K562 (cell line): Measurements from ENCODE around the gene LAMB1. TPM values are rescaled to one million over a fixed set of nuclear protein-coding genes. Genes with fewer than 3 reads are reported as not detected.

Experiments used
- ATAC-seq: fragments of 200-7000 bp; cut with Tn5 transposase; 3 replicates; pipeline ENCODE4 v1.9.1; 2020; ENCODE audit warnings: moderate library complexity
- BruUV-seq: library from RNA; stranded (reverse); fragments of 400-500 nt; replicated peaks from 2 replicates; lab custom pipeline; 2021; lab: Mats Ljungman, UMichigan
- CTCF ChIA-PET: fragments of 300-600 bp; formaldehyde crosslinking; extraction: SDS; loops from one replicate; lab custom pipeline; 2021; ENCODE audit warnings: low intra/inter-chr PET ratio; lab: Yijun Ruan, JAX
- POLR2A ChIA-PET: fragments of 300-600, 350-650 bp; sonication (Branson Sonifier 250); formaldehyde crosslinking; extraction: SDS; loops from one replicate; lab custom pipeline; 2021; ENCODE audit warnings: antibody characterized with exemption, inconsistent platforms; lab: Yijun Ruan, JAX
- DNase-seq, 4 experiments: peaks; one replicate each; pipeline versions ENCODE4 v3.0.0 to v3.0.0-alpha.2; 2011 to 2018; ENCODE audit warnings: low spot score in 3 of 4, mixed read lengths in 3 of 4; ENCODE audit errors: extremely low read depth in 1 of 4
- FAIRE-seq: peaks from 2 replicates; lab custom pipeline; 2011; peaks lifted over from hg19 to GRCh38; lab: Jason Lieb, UNC
- H2AFZ ChIP-seq: 2 replicates; pipeline ENCODE4 v1.6.0; 2011; ENCODE audit warnings: low read depth, low read length, control low read depth, inconsistent platforms
- H3K27ac ChIP-seq: fragments of 200-600 bp; 3 replicates; pipeline ENCODE4 v1.8.0; 2011; ENCODE audit warnings: low read depth, mild to moderate bottlenecking, control low read depth, inconsistent platforms, low read length, moderate library complexity, mixed read lengths; ENCODE audit errors: extremely low read depth
- H3K27me3 ChIP-seq, 2 experiments: fragments of 300-600 bp in 1 of 2; 2 replicates in 1 of 2; 3 replicates in 1 of 2; pipeline versions ENCODE4 v1.6.0 to v1.8.0; 2011; ENCODE audit warnings: inconsistent platforms in 2 of 2, low read length in 2 of 2, mild to moderate bottlenecking in 1 of 2, mixed read lengths in 1 of 2, moderate library complexity in 1 of 2; ENCODE audit not compliant: control insufficient read depth in 2 of 2, insufficient read depth in 2 of 2
- H3K36me3 ChIP-seq: fragments of 300-600 bp; 3 replicates; pipeline ENCODE4 v1.8.0; 2011; ENCODE audit warnings: mild to moderate bottlenecking, low read length, inconsistent platforms; ENCODE audit not compliant: control insufficient read depth, insufficient read depth
- H3K4me1 ChIP-seq, 2 experiments: fragments of 200-600 bp in 1 of 2; replicated peaks in 1 of 2; 2 replicates in 1 of 2; 3 replicates in 1 of 2; pipeline versions ENCODE4 v1.5.1 to v1.8.0; 2011; ENCODE audit warnings: inconsistent platforms in 2 of 2, low read length in 2 of 2, mild to moderate bottlenecking in 1 of 2, mixed read lengths in 1 of 2, moderate library complexity in 1 of 2; ENCODE audit not compliant: control insufficient read depth in 2 of 2, insufficient read depth in 2 of 2
- H3K4me2 ChIP-seq: 2 replicates; pipeline ENCODE4 v1.6.1; 2011; ENCODE audit warnings: low read length, control low read depth, inconsistent platforms, mixed read lengths; ENCODE audit not compliant: insufficient read depth
- H3K4me3 ChIP-seq: fragments of 200-600 bp; sonication (generic), shearing (Covaris generic); 2 replicates; pipeline ENCODE4 v1.5.1; 2016; ENCODE audit warnings: control low read depth, inconsistent platforms
- H3K79me2 ChIP-seq: fragments of 200-600 bp; 3 replicates; pipeline ENCODE4 v1.8.0; 2011; ENCODE audit warnings: low read length, inconsistent platforms; ENCODE audit not compliant: control insufficient read depth, insufficient read depth
- H3K9ac ChIP-seq, 2 experiments: 2 replicates each; pipeline versions ENCODE4 v1.6.0 to v1.6.1; 2011; ENCODE audit warnings: low read depth in 2 of 2, low read length in 2 of 2, control low read depth in 1 of 2, inconsistent platforms in 1 of 2, mild to moderate bottlenecking in 1 of 2, mixed read lengths in 1 of 2; ENCODE audit not compliant: insufficient read depth in 1 of 2
- H3K9me1 ChIP-seq: one replicate; pipeline ENCODE4 v1.6.0; 2011; ENCODE audit warnings: inconsistent platforms, mild to moderate bottlenecking, low read length, moderate library complexity; ENCODE audit not compliant: control insufficient read depth, insufficient read depth
- H3K9me3 ChIP-seq: replicated peaks from 2 replicates; pipeline ENCODE4 v1.5.1; 2011; ENCODE audit warnings: low read depth, low read length, inconsistent platforms; ENCODE audit not compliant: control insufficient read depth, insufficient read depth
- H4K20me1 ChIP-seq: replicated peaks from 2 replicates; pipeline ENCODE4 v1.6.1; 2011; ENCODE audit warnings: low read length, inconsistent platforms, mixed read lengths; ENCODE audit not compliant: control insufficient read depth, insufficient read depth
- CEBPB ChIP-seq: fragments of 450-650 bp; IDR thresholded peaks from 2 replicates; pipeline ENCODE4 v1.6.1; 2016; ENCODE audit warnings: missing genetic modification characterization, missing compliant biosample characterization
- CHD1 ChIP-seq: fragments of 200-600 bp; sonication (generic); IDR thresholded peaks from one replicate; pipeline ENCODE4 v1.6.1; 2012; ENCODE audit warnings: mild to moderate bottlenecking, moderate library complexity, low read length, inconsistent platforms
- KDM2B ChIP-seq: fragments of 250-450 bp; sonication (Bioruptor Pico); IDR thresholded peaks from 2 replicates; pipeline ENCODE4 v1.8.0; 2021; ENCODE audit warnings: mild to moderate bottlenecking, moderate library complexity
- NBN ChIP-seq: fragments of 450-650 bp; IDR thresholded peaks from 2 replicates; pipeline ENCODE4 v1.6.1; 2016; ENCODE audit warnings: low read depth, mild to moderate bottlenecking
- NR4A1 ChIP-seq, 2 experiments: fragments of 250-450 bp in 1 of 2; fragments of 450-650 bp in 1 of 2; sonication (Bioruptor Pico) in 1 of 2; IDR thresholded peaks; 2 replicates each; pipeline versions ENCODE4 v1.4.0 to v1.6.1; 2016 to 2020; ENCODE audit warnings: mild to moderate bottlenecking in 2 of 2, missing compliant biosample characterization in 1 of 2, missing genetic modification characterization in 1 of 2, moderate library complexity in 1 of 2
- PHF21A ChIP-seq: fragments of 450-650 bp; IDR thresholded peaks from 2 replicates; pipeline ENCODE4 v1.6.1; 2017; ENCODE audit warnings: low read depth, borderline replicate concordance
- SRSF7 ChIP-seq: fragments of 200-400 bp; formaldehyde crosslinking; optimal IDR thresholded peaks from 2 replicates; pipeline ENCODE3; 2017; ENCODE audit warnings: mild to moderate bottlenecking, low read depth, low read length
- TEAD2 ChIP-seq: fragments of 450-650 bp; IDR thresholded peaks from 2 replicates; pipeline ENCODE4 v1.6.1; 2016; ENCODE audit warnings: missing genetic modification characterization, control low read depth, missing compliant biosample characterization
- U2AF1 ChIP-seq: fragments of 200-400 bp; formaldehyde crosslinking; optimal IDR thresholded peaks from 2 replicates; pipeline ENCODE3; 2017; ENCODE audit warnings: mild to moderate bottlenecking, low read depth, low read length, moderate library complexity
- ZNF175 ChIP-seq: fragments of 200-800 bp; sonication (Bioruptor generic); IDR thresholded peaks from 2 replicates; pipeline ENCODE4 v1.6.1; 2016; ENCODE audit warnings: low read depth, mild to moderate bottlenecking, missing genetic modification characterization, missing compliant biosample characterization
- ZNF408 ChIP-seq: fragments of 250-450 bp; sonication (Bioruptor Pico); IDR thresholded peaks from 2 replicates; pipeline ENCODE4 v1.4.0; 2020; ENCODE audit warnings: low read depth, mild to moderate bottlenecking, moderate library complexity
- WGBS: fragments of 100-300 bp; shearing (Covaris generic); methylation state at CpG from one replicate; pipeline ENCODE4 v1.1.6; 2016; ENCODE audit warnings: low coverage, mixed read lengths; ENCODE audit not compliant: insufficient coverage; ENCODE audit errors: missing lambda C conversion rate; 5-methylcytosine and 5-hydroxymethylcytosine counted together
- in situ Hi-C: fragments of 300-500 bp; cut with MboI; formaldehyde crosslinking; loops from 4 replicates; pipeline ENCODE4 v1.15.0; 2018; ENCODE audit warnings: inconsistent platforms, mixed read lengths
- intact Hi-C: fragments of 100-400 bp; cut with micrococcal nuclease; formaldehyde crosslinking; loops from 2 replicates; pipeline ENCODE4 v1.14.2; 2022
- polyA plus RNA-seq, 8 experiments: library from polyadenylated mRNA; depleted of rRNA in 4 of 8; stranded (reverse) in 5 of 8; unstranded in 3 of 8; fragments of >200 nt; fragmentation: Nextera tagmentation in 2 of 8; fragmentation: Illumina TruSeq in 1 of 8; extraction: Ambion mirVana in 2 of 8; extraction: Trizol in 1 of 8; gene quantifications; 2 replicates each; pipeline versions ENCODE4 v1.2.1 to v1.2.3, GENCODE V29; 2011 to 2014; ENCODE audit warnings: inconsistent platforms in 1 of 8, missing spikeins in 1 of 8
- total RNA-seq, 7 experiments: library from RNA; depleted of rRNA in 6 of 7; stranded (reverse); fragments of >200 nt in 6 of 7; fragmentation: Illumina TruSeq in 2 of 7; extraction: Trizol in 2 of 7; gene quantifications; 2 replicates each; pipeline versions ENCODE4 v1.2.1 to v1.2.3, GENCODE V29; 2011 to 2021; ENCODE audit warnings: low replicate concordance in 1 of 7
- TF ChIP-seq, protein P1 (sequence below): sonication (generic); formaldehyde crosslinking; IDR thresholded peaks from 2 replicates; pipeline ENCODE4 v1.8.0; 2022; ENCODE audit warnings: mild to moderate bottlenecking, missing genetic modification reagents

The LAMB1 gene
- total and polyA plus RNA-seq, 9 of the 15 experiments (the other 6 are each of a cell fraction or from before 2014, with no cell fraction given) = 6.0 to 17.7 (median 12.3) TPM

GRCh38 chr7:108026116-108026515, 23.2 kb upstream of the LAMB1 start:
- H3K36me3 ChIP-seq = no peaks in the 10 kb centered on the region
- WGBS = 31% methylated on average over 5 of the region's 5 CpGs
- ChIA-PET CTCF (no interaction called here), POLR2A (interaction anchor here (1.0 kb wide), 1 partner anchor 29 kb away, joined by 3 read pairs; no protein-coding TSS in a partner anchor)
- no peaks in the 10 kb centered on the region for H4K20me1 ChIP-seq
- no peak overlapping the region for H3K4me3 ChIP-seq
- no peak for FAIRE-seq
- no TSS peak for BruUV-seq
- H3K27ac ChIP-seq = no peak overlapping the region
- H3K9me3 ChIP-seq = no peaks in the 10 kb centered on the region
- H3K4me2 ChIP-seq = no peak overlapping the region
- DNase-seq = no peak
- H3K4me1 ChIP-seq = no peaks in the 10 kb centered on the region; a peak in 4 of 5 replicates
- H3K27me3 ChIP-seq = no peaks in the 10 kb centered on the region
- H3K9ac ChIP-seq = no peak overlapping the region
- in situ Hi-C loops = no loop called here
- intact Hi-C loops = no loop called here
- H3K9me1 ChIP-seq = no peaks in the 10 kb centered on the region
- ATAC-seq = peak; percentile 39
- no peaks in the 10 kb centered on the region for H3K79me2 ChIP-seq
- TF ChIP-seq CEBPB (tag) (peak; percentile 50), SRSF7 (no peak)
- no peak overlapping the region; the same call in 1 of the 2 replicates for H2AFZ ChIP-seq

DNA sequence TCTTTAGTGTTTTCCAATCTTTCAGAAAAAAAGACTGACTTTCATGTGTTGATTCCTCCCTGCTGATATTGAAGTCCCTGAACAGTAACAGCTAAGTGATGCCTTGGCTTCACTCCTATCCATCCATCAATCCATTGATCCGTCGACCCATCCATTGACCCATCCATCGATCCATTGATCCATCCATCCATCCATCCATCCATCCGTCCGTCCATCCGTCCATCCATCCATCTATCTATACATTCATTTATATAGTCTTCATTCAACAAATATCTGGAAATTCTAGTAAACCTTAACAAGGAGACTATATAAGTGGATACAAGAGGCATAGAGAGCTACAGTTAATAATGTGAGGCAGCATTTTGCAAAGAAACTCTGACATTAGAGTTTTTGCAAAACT, 21.6 kb upstream of the LAMB1 start:
- Histone ChIP-seq H3K9me3 (no peaks in the 10 kb centered on the region), H3K4me3 (no peak overlapping the region), H3K9me1 (no peaks in the 10 kb centered on the region), H3K4me2 (no peak overlapping the region), H3K79me2 (no peaks in the 10 kb centered on the region), H3K27ac (no peak overlapping the region), H3K36me3 (no peaks in the 10 kb centered on the region), H2AFZ (no peak overlapping the region), H3K9ac (no peak overlapping the region), H3K4me1 (peaks cover 0 to 10% of the 10 kb centered on the region in 2 experiments; a peak in 4 of 5 replicates), H4K20me1 (no peaks in the 10 kb centered on the region), H3K27me3 (no peaks in the 10 kb centered on the region)
- no peak for DNase-seq
- POLR2A ChIA-PET = interaction anchor here (1.0 to 1.5 kb wide), 4 partner anchors 9 to 17 kb away, joined by 3 to 4 read pairs (median 4); no protein-coding TSS in a partner anchor
- CTCF ChIA-PET = no interaction called here
- ATAC-seq = no peak
- TF ChIP-seq, protein P1, sequence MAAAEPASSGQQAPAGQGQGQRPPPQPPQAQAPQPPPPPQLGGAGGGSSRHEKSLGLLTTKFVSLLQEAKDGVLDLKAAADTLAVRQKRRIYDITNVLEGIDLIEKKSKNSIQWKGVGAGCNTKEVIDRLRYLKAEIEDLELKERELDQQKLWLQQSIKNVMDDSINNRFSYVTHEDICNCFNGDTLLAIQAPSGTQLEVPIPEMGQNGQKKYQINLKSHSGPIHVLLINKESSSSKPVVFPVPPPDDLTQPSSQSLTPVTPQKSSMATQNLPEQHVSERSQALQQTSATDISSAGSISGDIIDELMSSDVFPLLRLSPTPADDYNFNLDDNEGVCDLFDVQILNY (CRISPR knock-in tag) = no peak
- TF ChIP-seq CHD1 = no peak
- no peak for TF ChIP-seq NBN
- TF ChIP-seq U2AF1 = no peak
- no peak for TF ChIP-seq PHF21A
- no peak for TF ChIP-seq TEAD2
- no peak for TF ChIP-seq KDM2B
- TF ChIP-seq NR4A1 (CRISPR knock-in tag; IDR thresholded peaks at IDR 0.05) = no peak
- TF ChIP-seq NR4A1 (tag; IDR thresholded peaks at IDR 0.05) = no peak
- TF ChIP-seq ZNF408 = no peak
- no peak for TF ChIP-seq ZNF175
- in situ Hi-C loops (no loop called here), intact Hi-C loops (no loop called here)
- WGBS = 59% methylated on average over 6 of the region's 6 CpGs
- no peak for FAIRE-seq
- BruUV-seq = no TSS peak
